Vagina (tissue), 2 donors: Measurements from ENCODE around the gene MGST3. TPM values are rescaled to one million over a fixed set of nuclear protein-coding genes. Genes with fewer than 3 reads are reported as not detected.
"Not testable (repeated sequence)": the region's sequence is repeated elsewhere in the genome, so short reads cannot be mapped to it uniquely, and the experiment has no call there.

ENCODE experiments used
- DNase-seq, 2 donors: peaks; one replicate each; pipeline ENCODE4 v3.0.0-alpha.2; 2017; ENCODE audit errors: extremely low spot score in 2 of 2
- H3K27ac ChIP-seq: fragments of 200-600 bp; sonication (generic); one replicate; pipeline ENCODE4 v1.5.1; 2019
- H3K27me3 ChIP-seq: fragments of 200-600 bp; sonication (generic); one replicate; pipeline ENCODE4 v1.5.1; 2019
- H3K36me3 ChIP-seq, 2 donors: fragments of 200-600 bp; sonication (generic); one replicate each; pipeline ENCODE4 v1.5.1; 2017 to 2019
- H3K4me1 ChIP-seq: fragments of 200-600 bp; sonication (generic); one replicate; pipeline ENCODE4 v1.5.1; 2019
- H3K4me3 ChIP-seq, 2 donors: fragments of 200-600 bp; sonication (generic); 1 replicate in 1 of 2; 2 replicates in 1 of 2; pipeline ENCODE4 v1.5.1; 2016 to 2019
- H3K9me3 ChIP-seq: fragments of 200-600 bp; sonication (generic); one replicate; pipeline ENCODE4 v1.5.1; 2019
- POLR2A ChIP-seq, 2 donors: fragments of 450-650 bp; IDR thresholded peaks; one replicate each; pipeline ENCODE4 v1.6.1; 2017; ENCODE audit warnings: antibody characterized with exemption in 2 of 2, mild to moderate bottlenecking in 2 of 2, moderate library complexity in 2 of 2
- POLR2AphosphoS5 ChIP-seq, 2 donors: sonication (generic); formaldehyde crosslinking; IDR thresholded peaks; one replicate each; pipeline ENCODE4 v1.9.0; 2017; ENCODE audit warnings: antibody characterized with exemption in 2 of 2, mild to moderate bottlenecking in 2 of 2, low read depth in 1 of 2; ENCODE audit not compliant: insufficient read depth in 1 of 2
- intact Hi-C: fragments of 100-400 bp; cut with DNase I; formaldehyde crosslinking; loops from one replicate; pipeline ENCODE4 v1.15.1; 2023
- total RNA-seq: library from RNA; depleted of rRNA; stranded (reverse); fragments of >200 nt; gene quantifications from one replicate; pipeline ENCODE4 v1.2.3, GENCODE V29; 2016
- TF ChIP-seq, protein P1 (sequence below), 3 experiments: fragments of 450-650 bp in 2 of 3; fragments of 200-600 bp in 1 of 3; sonication (generic) in 1 of 3; IDR thresholded peaks; one replicate each; pipeline ENCODE4 v1.5.1; 2017 to 2019; ENCODE audit warnings: antibody characterized with exemption in 3 of 3, mild to moderate bottlenecking in 2 of 3, moderate library complexity in 2 of 3

Gene MGST3
- total RNA-seq, 1 donor from 2014 or later, result 176 TPM

DNA sequence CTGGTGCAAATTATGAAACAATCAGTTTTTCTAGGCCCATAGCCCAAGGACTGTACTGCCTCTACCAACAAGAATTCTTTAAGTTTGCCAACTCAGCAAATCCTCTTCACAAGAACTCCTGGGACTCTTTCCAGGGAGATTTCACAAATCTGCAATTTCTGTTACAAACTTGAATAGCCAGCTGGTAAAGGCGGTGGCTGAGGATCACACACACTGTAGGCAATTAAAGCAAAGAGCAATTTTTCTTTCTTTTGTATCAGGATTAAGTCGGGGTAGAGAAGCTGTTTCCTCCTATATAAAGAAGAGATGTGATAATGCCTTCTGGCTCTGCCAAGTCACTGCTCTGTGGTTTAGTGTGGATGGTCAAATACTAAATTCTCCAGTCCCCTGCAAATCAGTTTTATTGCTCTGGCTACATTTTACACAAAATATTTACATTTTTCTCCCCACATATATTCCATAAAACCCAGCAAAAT lies 65.6 kb downstream of the MGST3 start:
- Histone ChIP-seq H3K36me3 (no peaks in the 10 kb centered on the region), H3K4me3 (peak overlapping the region in 1 of 2 donors; percentile 74), H3K9me3 (no peaks in the 10 kb centered on the region), H3K27me3 (no peaks in the 10 kb centered on the region), H3K4me1 (peaks cover 33% of the 10 kb centered on the region), H3K27ac (peak overlapping the region; percentile 90)
- no peak for DNase-seq
- TF ChIP-seq POLR2AphosphoS5 (IDR thresholded peaks at IDR 0.05; ENCODE audit: insufficient read depth in 1 of 2, low read depth in 1 of 2) (peak in 1 of 2 donors; percentile 82), POLR2A (IDR thresholded peaks at IDR 0.05) (no peak)
- TF ChIP-seq, protein P1, sequence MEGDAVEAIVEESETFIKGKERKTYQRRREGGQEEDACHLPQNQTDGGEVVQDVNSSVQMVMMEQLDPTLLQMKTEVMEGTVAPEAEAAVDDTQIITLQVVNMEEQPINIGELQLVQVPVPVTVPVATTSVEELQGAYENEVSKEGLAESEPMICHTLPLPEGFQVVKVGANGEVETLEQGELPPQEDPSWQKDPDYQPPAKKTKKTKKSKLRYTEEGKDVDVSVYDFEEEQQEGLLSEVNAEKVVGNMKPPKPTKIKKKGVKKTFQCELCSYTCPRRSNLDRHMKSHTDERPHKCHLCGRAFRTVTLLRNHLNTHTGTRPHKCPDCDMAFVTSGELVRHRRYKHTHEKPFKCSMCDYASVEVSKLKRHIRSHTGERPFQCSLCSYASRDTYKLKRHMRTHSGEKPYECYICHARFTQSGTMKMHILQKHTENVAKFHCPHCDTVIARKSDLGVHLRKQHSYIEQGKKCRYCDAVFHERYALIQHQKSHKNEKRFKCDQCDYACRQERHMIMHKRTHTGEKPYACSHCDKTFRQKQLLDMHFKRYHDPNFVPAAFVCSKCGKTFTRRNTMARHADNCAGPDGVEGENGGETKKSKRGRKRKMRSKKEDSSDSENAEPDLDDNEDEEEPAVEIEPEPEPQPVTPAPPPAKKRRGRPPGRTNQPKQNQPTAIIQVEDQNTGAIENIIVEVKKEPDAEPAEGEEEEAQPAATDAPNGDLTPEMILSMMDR (IDR thresholded peaks at IDR 0.05), result no peak
- intact Hi-C loops, result no loop called here

DNA sequence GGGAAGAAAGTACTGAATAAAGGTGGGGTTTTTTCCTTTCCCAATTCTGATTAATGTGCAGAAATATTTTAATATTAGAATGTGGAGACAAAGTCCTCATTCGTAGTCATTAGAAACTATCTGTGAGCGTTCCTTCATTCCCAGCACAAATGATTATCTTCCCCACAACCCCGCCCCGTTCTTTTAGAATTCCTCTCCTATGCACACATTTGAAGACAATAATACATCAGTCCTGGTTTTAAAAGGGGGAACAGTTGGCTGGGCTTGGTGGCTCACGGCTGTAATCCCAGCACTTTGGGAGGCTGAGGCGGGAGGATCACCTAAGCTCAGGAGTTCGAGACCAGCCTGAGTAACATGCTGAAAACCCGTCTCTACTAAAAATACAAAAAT lies 66.5 kb downstream of the MGST3 start:
- H3K36me3 ChIP-seq, result no peaks in the 10 kb centered on the region
- intact Hi-C loops, result no loop called here

DNA sequence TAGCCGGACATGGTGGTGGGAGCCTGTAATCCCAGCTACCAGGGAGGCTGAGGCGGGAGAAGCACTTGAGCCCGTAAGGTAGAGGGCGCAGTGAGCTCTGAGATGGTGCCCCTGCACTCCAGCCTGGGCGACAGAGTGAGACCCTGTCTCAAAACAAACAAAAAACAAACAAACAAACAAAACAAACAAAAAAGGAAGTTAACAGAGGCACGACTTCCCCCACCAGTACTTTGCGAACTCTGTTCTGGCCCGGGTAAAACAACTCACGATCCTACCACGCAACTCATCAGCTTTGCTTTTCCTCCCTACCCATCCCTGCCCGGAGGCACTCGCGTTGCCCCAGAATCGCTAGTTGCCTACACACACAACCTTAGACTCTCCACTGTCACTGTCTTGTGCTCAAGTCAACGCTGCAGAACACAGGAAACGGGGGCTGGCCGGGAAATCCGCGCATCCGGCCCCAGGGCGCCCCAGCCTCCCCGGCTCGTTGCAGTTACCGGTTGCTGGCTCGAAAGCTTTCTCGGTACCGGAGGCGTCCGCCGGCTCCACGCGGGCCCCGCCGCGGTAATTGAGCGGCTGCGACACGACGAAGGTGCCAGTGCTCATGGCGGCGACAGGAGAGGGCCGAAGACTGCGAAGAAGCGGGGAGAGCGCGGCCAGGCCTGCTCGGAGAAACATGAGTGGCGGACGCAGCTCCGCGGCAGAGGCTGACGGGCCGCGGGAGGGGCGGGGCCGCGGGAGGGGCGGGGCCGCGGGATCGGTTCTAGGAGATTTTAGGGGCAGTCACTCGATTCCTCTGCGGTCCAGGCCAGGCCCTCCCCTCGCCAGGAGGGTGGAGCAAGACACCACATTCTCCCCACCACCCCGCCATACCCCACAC lies 67.1 kb downstream of the MGST3 start, which contains the start of gene ALDH9A1:
ALDH9A1 (minus strand) TSS at position 682 of the 880 bp plus-strand sequence; CDS start at position 678, 4 bp downstream.
- TF ChIP-seq POLR2AphosphoS5 (IDR thresholded peaks at IDR 0.05; ENCODE audit: insufficient read depth in 1 of 2, low read depth in 1 of 2), result peak; percentile 15 to 99
- TF ChIP-seq POLR2A (IDR thresholded peaks at IDR 0.05), result peak in 1 of 2 donors; percentile 82
- TF ChIP-seq, protein P1 (IDR thresholded peaks at IDR 0.05), result no peak
- H3K27ac ChIP-seq, result peak within 1 kb of the TSS; percentile 90
- no peaks in the 10 kb centered on the region for H3K27me3 ChIP-seq
- intact Hi-C loops, result no loop called here
- no peaks in the 10 kb centered on the region for H3K36me3 ChIP-seq
- DNase-seq, result peak in 1 of 2 donors; percentile 95
- no peaks in the 10 kb centered on the region for H3K9me3 ChIP-seq
- peak within 1 kb of the TSS; percentile 66 to 74 for H3K4me3 ChIP-seq
- H3K4me1 ChIP-seq, result peaks cover 33% of the 10 kb centered on the region

More for the DNA sequence above, 66.5 kb downstream of the MGST3 start:
- no peak for DNase-seq
- Histone ChIP-seq H3K9me3 (no peaks in the 10 kb centered on the region), H3K27me3 (no peaks in the 10 kb centered on the region), H3K4me1 (peaks cover 33% of the 10 kb centered on the region), H3K27ac (peak overlapping the region; percentile 90), H3K4me3 (peak overlapping the region; percentile 66 to 74)
- TF ChIP-seq POLR2AphosphoS5 (IDR thresholded peaks at IDR 0.05; ENCODE audit: insufficient read depth in 1 of 2, low read depth in 1 of 2), result no peak
- TF ChIP-seq, protein P1 (IDR thresholded peaks at IDR 0.05), result no peak
- TF ChIP-seq POLR2A (IDR thresholded peaks at IDR 0.05), result no peak

DNA sequence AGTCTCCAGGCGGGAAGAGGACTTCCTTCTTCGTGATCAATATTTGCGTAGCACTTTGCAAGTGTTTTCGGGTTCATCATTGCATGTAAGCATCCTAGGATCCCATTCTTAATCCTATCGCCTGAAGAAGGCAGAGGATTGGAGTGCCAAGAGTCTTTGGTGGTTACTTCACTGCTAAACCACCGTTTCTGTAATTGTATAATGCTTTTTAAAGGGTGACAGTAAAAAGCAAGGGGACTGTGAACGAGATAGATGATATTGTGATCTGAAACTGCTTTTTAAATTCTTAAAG lies 67.7 kb downstream of the MGST3 start:
- Histone ChIP-seq H3K36me3 (no peaks in the 10 kb centered on the region), H3K9me3 (no peaks in the 10 kb centered on the region), H3K4me1 (peaks cover 33% of the 10 kb centered on the region), H3K4me3 (peak overlapping the region; percentile 66 to 74), H3K27me3 (no peaks in the 10 kb centered on the region), H3K27ac (peak overlapping the region; percentile 90)
- TF ChIP-seq, protein P1 (IDR thresholded peaks at IDR 0.05), result no peak
- TF ChIP-seq POLR2A (IDR thresholded peaks at IDR 0.05) (no peak), POLR2AphosphoS5 (IDR thresholded peaks at IDR 0.05; ENCODE audit: insufficient read depth in 1 of 2, low read depth in 1 of 2) (no peak)
- DNase-seq, result no peak
- intact Hi-C loops, result no loop called here

DNA sequence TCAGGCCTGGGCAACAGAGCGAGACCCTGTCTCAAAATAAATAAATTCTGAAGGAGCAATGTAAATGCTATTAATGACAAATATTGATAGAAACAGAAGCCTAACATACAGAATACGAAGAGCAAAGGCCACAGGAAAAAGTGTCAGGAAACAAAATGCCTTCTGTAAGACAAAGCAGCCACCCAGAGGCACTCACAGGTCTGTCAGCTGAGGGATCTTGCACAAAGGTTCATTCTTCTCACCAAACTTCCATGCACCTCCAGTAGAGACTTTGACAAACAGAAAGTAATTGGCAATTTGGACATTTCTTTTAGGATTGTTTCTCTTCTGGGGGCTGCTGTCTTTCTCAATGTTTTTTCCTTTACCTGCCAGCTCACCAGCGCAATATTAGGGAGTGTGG lies 68.5 kb downstream of the MGST3 start:
- H3K27ac ChIP-seq, result no peak overlapping the region
- TF ChIP-seq POLR2AphosphoS5 (IDR thresholded peaks at IDR 0.05; ENCODE audit: insufficient read depth in 1 of 2, low read depth in 1 of 2) (no peak), POLR2A (IDR thresholded peaks at IDR 0.05) (no peak)
- TF ChIP-seq, protein P1 (IDR thresholded peaks at IDR 0.05), result no peak
- no peaks in the 10 kb centered on the region for H3K9me3 ChIP-seq
- H3K4me1 ChIP-seq, result peaks cover 32% of the 10 kb centered on the region
- no peaks in the 10 kb centered on the region for H3K27me3 ChIP-seq
- DNase-seq, result no peak
- H3K4me3 ChIP-seq, result no peak overlapping the region
- no peaks in the 10 kb centered on the region for H3K36me3 ChIP-seq
- intact Hi-C loops, result no loop called here

DNA sequence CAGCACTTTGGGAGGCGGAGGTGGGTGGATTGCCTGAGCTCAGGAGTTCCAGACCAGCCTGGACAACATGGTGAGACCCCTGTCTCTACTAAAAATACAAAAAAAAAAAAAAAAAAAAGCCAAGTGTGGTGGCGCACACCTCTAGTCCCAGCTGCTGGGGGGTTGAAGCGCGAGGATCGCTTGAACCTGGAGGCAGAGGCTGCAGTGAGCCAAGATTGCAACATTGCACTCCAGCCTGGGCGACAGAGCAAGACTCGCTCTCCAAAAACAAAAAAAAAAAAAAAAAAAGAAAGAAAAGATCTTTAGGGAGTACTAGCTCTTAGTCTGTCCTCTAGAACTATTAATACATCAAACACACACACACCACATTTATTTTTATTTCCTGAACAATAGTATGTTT lies 70.9 kb downstream of the MGST3 start:
- not testable (repeated sequence) for H3K27me3 ChIP-seq, H3K4me1 ChIP-seq, H3K27ac ChIP-seq, H3K9me3 ChIP-seq, H3K36me3 ChIP-seq, DNase-seq, H3K4me3 ChIP-seq
- intact Hi-C loops, result loop anchor here (5.0 kb wide), 1 partner anchor 50 kb away; no protein-coding TSS in a partner anchor
